Activated CD4-positive, alpha-beta T cell treated with anti-CD3 and anti-CD28 coated beads for 36 hours (primary cell): ENCODE measurements around the gene RGS7. TPM values are rescaled to one million over a fixed set of nuclear protein-coding genes. Genes with fewer than 3 reads are reported as not detected.
"Not testable (repeated sequence)": the region's sequence is repeated elsewhere in the genome, so short reads cannot be mapped to it uniquely, and the experiment has no call there.

Experiments
- ATAC-seq: fragments of 200-7000 bp; cut with Tn5 transposase; one replicate; pipeline ENCODE4 v1.10.0; 2021; ENCODE audit warnings: mild to moderate bottlenecking, moderate library complexity
- CTCF ChIA-PET: fragments of 350-600 bp; sonication (Branson Sonifier 250); formaldehyde crosslinking; loops from one replicate; lab custom pipeline; 2021; ENCODE audit warnings: antibody characterized with exemption; lab: Charles Lee
- POLR2A ChIA-PET: fragments of 350-600 bp; sonication (Branson Sonifier 250); formaldehyde crosslinking; loops from one replicate; lab custom pipeline; 2021; ENCODE audit warnings: antibody characterized with exemption, inconsistent platforms; lab: Charles Lee
- DNase-seq: peaks from one replicate; pipeline ENCODE4 v3.0.0-alpha.2; 2020
- H3K27ac Mint-ChIP-seq: one replicate; pipeline ENCODE4 v1.8.0; 2021; ENCODE audit warnings: mixed read lengths
- H3K27me3 Mint-ChIP-seq: one replicate; pipeline ENCODE4 v1.8.0; 2021; ENCODE audit warnings: mixed read lengths
- H3K36me3 Mint-ChIP-seq: one replicate; pipeline ENCODE4 v1.8.0; 2021; ENCODE audit warnings: low read depth, mixed read lengths
- H3K4me1 Mint-ChIP-seq: one replicate; pipeline ENCODE4 v1.8.0; 2021; ENCODE audit warnings: mixed read lengths
- H3K4me3 Mint-ChIP-seq: one replicate; pipeline ENCODE4 v1.8.0; 2021; ENCODE audit warnings: mild to moderate bottlenecking, moderate library complexity, mixed read lengths
- H3K9me3 Mint-ChIP-seq: one replicate; pipeline ENCODE4 v1.8.0; 2021; ENCODE audit warnings: low read depth, mixed read lengths
- intact Hi-C, 2 experiments: fragments of 100-400 bp; cut with DNase I in 1 of 2; cut with micrococcal nuclease in 1 of 2; formaldehyde crosslinking; loops; one replicate each; pipeline versions ENCODE4 v1.14.2 to v1.15.1; 2022 to 2024; cut with DNase I, micrococcal nuclease
- total RNA-seq, 2 experiments: library from RNA; stranded (reverse); gene quantifications; one replicate each; pipeline ENCODE4 v1.2.3, GENCODE V29; 2021

The RGS7 gene
- total RNA-seq, 2 experiments from 2014 or later = not detected

DNA sequence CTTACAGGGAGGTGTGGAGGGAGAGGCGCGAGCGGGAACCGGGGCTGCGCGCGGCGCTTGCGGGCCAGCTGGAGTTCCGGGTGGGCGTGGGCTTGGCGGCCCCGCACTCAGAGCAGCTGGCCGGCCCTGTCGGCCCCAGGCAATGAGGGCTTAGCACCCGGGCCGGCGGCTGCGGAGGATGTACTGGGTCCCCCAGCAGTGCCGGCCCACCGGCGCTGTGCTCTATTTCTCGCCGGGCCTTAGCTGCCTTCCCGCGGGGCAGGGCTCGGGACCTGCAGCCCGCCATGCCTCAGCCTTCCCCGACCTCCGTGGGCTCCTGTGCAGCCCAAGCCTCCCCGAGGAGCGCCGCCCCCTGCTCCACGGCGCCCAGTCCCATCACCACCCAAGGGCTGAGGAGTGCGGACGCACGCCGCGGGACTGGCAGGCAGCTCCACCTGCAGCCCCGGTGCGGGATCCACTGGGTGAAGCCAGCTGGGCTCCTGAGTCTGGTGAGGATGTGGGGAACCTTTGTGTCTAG is 594.5 kb downstream of the RGS7 start:
- H3K4me1 Mint-ChIP-seq, H3K27me3 Mint-ChIP-seq, DNase-seq, intact Hi-C loops, CTCF ChIA-PET, H3K36me3 Mint-ChIP-seq, H3K4me3 Mint-ChIP-seq, H3K9me3 Mint-ChIP-seq, POLR2A ChIA-PET, H3K27ac Mint-ChIP-seq, ATAC-seq: not testable (repeated sequence)

DNA sequence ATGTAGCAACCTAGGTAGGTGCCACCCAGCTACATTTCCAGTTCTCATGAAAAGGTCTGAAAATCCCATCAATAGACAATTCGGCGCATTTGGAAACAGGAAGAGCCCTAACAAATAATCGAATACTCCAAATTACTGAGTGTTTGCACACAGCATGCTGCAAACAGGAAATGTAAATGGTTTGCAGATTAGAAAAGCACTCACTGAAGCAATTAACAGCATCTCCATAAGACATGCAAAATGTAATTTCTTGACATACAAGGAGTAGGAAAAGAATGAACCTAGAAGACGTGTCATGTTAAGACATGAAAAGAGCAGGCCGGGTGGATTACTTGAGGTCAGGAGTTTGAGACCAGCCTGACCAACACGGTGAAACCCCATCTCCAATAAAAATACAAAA is 598.2 kb downstream of the RGS7 start:
- POLR2A ChIA-PET, intact Hi-C loops: not testable (repeated sequence)

GRCh38 chr1:240758296-240758695 is 598.7 kb downstream of the RGS7 start:
- no peak overlapping the region for H3K4me3 Mint-ChIP-seq
- no peak overlapping the region for H3K27ac Mint-ChIP-seq
- intact Hi-C loops = no loop called here
- DNase-seq = no peak
- no peak for ATAC-seq
- no peaks in the 10 kb centered on the region for H3K9me3 Mint-ChIP-seq
- CTCF ChIA-PET = no interaction called here
- H3K4me1 Mint-ChIP-seq = no peaks in the 10 kb centered on the region
- no peaks in the 10 kb centered on the region for H3K27me3 Mint-ChIP-seq
- POLR2A ChIA-PET = no interaction called here
- H3K36me3 Mint-ChIP-seq = no peaks in the 10 kb centered on the region

More for the DNA sequence above, 598.2 kb downstream of the RGS7 start:
- CTCF ChIA-PET, ATAC-seq, H3K9me3 Mint-ChIP-seq, H3K27me3 Mint-ChIP-seq, H3K4me1 Mint-ChIP-seq, H3K4me3 Mint-ChIP-seq, H3K27ac Mint-ChIP-seq, H3K36me3 Mint-ChIP-seq, DNase-seq: not testable (repeated sequence)

- no peaks in the 10 kb centered on the region for H3K27me3 Mint-ChIP-seq
- no peaks in the 10 kb centered on the region for H3K4me1 Mint-ChIP-seq
- H3K9me3 Mint-ChIP-seq = no peaks in the 10 kb centered on the region
- intact Hi-C loops = no loop called here
- POLR2A ChIA-PET = no interaction called here
- no peak overlapping the region for H3K27ac Mint-ChIP-seq
- no peak overlapping the region for H3K4me3 Mint-ChIP-seq
- CTCF ChIA-PET = no interaction called here
- DNase-seq = no peak
- ATAC-seq = no peak
- no peaks in the 10 kb centered on the region for H3K36me3 Mint-ChIP-seq
Measured at GRCh38 chr1:240747907-240748306, 609.1 kb downstream of the RGS7 start.

GRCh38 chr1:240743705-240744104 is 613.3 kb downstream of the RGS7 start:
- intact Hi-C loops = no loop called here
- H3K36me3 Mint-ChIP-seq = no peaks in the 10 kb centered on the region
- ChIA-PET POLR2A (no interaction called here), CTCF (interaction anchor here (0.9 kb wide), 1 partner anchor 12 kb away, joined by 3 read pairs; no protein-coding TSS in a partner anchor)
- no peak overlapping the region for H3K27ac Mint-ChIP-seq
- no peaks in the 10 kb centered on the region for H3K27me3 Mint-ChIP-seq
- no peak for ATAC-seq
- no peak overlapping the region for H3K4me3 Mint-ChIP-seq
- DNase-seq = no peak
- H3K4me1 Mint-ChIP-seq = no peaks in the 10 kb centered on the region
- H3K9me3 Mint-ChIP-seq = no peaks in the 10 kb centered on the region

- DNase-seq = no peak
- Mint-ChIP-seq H3K4me3 (no peak overlapping the region), H3K27me3 (no peaks in the 10 kb centered on the region), H3K9me3 (no peaks in the 10 kb centered on the region), H3K4me1 (no peaks in the 10 kb centered on the region), H3K27ac (no peak overlapping the region), H3K36me3 (no peaks in the 10 kb centered on the region)
- intact Hi-C loops = no loop called here
- ChIA-PET POLR2A (no interaction called here), CTCF (no interaction called here)
- no peak for ATAC-seq
Measured at GRCh38 chr1:240739754-240740153, 617.3 kb downstream of the RGS7 start.

DNA sequence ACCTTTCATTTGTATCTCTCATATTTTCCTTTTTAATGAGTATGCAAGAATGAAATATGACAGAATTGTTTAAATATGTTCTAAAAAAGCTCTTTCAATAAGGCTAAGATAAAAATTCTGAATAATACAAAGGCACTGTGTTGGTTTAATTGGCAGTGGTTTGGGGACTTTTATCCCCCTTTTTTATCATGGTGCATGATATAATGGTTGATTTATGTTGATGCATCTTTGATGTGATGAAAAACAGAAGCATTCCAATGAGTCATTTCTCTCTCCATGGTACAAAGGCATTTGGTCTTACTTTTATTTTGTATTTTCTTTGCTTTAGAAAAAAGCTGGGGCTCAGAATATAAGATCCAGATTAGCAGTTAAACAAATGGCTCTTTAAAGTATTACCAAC is 617.9 kb downstream of the RGS7 start:
- DNase-seq (no peak), ATAC-seq (no peak)
- Mint-ChIP-seq H3K4me3 (no peak overlapping the region), H3K4me1 (no peaks in the 10 kb centered on the region), H3K27ac (no peak overlapping the region), H3K27me3 (no peaks in the 10 kb centered on the region), H3K9me3 (no peaks in the 10 kb centered on the region), H3K36me3 (no peaks in the 10 kb centered on the region)
- intact Hi-C loops = no loop called here
- POLR2A ChIA-PET = no interaction called here
- CTCF ChIA-PET = no interaction called here

GRCh38 chr1:240737766-240738265 is 619.2 kb downstream of the RGS7 start:
- intact Hi-C loops = no loop called here
- CTCF ChIA-PET = no interaction called here
- no peak for ATAC-seq
- Mint-ChIP-seq H3K27me3 (no peaks in the 10 kb centered on the region), H3K27ac (no peak overlapping the region), H3K9me3 (no peaks in the 10 kb centered on the region), H3K4me3 (no peak overlapping the region), H3K36me3 (no peaks in the 10 kb centered on the region), H3K4me1 (no peaks in the 10 kb centered on the region)
- DNase-seq = no peak
- POLR2A ChIA-PET = no interaction called here

DNA sequence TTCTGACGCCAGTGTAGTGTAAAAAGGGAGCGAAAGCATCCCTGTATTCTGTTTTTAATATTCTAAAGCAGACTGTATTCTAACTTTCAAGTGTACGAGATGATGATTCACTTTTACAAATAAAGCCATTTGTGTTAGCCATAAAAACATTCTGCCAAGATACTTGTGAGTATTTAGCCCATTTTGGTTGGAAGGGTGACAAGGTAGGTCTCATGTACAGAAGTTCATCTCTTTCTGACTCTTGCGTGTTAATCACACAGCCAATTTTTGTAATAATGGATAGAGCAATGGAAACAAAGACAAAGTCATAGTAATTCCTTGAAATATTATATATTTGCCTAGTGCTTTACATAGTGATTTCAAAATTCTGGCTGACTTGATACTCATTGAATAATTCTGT is 619.7 kb downstream of the RGS7 start:
- Mint-ChIP-seq H3K27ac (no peak overlapping the region), H3K4me1 (no peaks in the 10 kb centered on the region), H3K27me3 (peaks cover under 1% of the 10 kb centered on the region), H3K36me3 (no peaks in the 10 kb centered on the region), H3K9me3 (no peaks in the 10 kb centered on the region), H3K4me3 (no peak overlapping the region)
- ChIA-PET POLR2A (no interaction called here), CTCF (interaction anchor here (0.8 kb wide), 1 partner anchor 15 kb away, joined by 3 read pairs; no protein-coding TSS in a partner anchor)
- intact Hi-C loops = no loop called here
- DNase-seq = no peak
- ATAC-seq = no peak

DNA sequence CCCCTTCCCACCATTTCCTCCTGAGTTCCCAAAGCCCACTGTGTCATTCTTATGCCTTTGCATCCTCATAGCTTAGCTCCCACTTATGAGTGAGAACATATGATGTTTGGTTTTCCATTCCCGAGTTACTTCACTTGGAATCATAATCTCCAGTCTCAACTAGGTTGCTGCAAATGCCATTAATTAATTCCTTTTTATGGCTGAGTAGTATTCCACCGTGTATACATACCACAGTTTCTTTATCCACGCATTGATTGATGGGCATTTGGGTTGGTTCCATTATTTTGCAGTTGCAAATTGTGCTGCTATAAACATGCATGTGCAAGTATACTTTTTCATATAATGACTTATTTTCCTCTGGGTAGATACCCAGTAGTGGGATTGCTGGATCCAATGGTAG is 622.3 kb downstream of the RGS7 start:
- DNase-seq, H3K4me3 Mint-ChIP-seq, H3K4me1 Mint-ChIP-seq, POLR2A ChIA-PET, H3K27ac Mint-ChIP-seq, H3K9me3 Mint-ChIP-seq, CTCF ChIA-PET, H3K36me3 Mint-ChIP-seq, ATAC-seq, H3K27me3 Mint-ChIP-seq: not testable (repeated sequence)
- intact Hi-C loops = loop anchor here in 1 of 2 experiments (5.0 kb wide), 1 partner anchor 1263 kb away; the partner anchor contains the start of gene MAP1LC3C

GRCh38 chr1:240734001-240734400 is 623.0 kb downstream of the RGS7 start:
- Mint-ChIP-seq H3K9me3 (no peaks in the 10 kb centered on the region), H3K27me3 (peaks cover 3% of the 10 kb centered on the region), H3K4me1 (no peaks in the 10 kb centered on the region), H3K27ac (no peak overlapping the region), H3K36me3 (no peaks in the 10 kb centered on the region), H3K4me3 (no peak overlapping the region)
- intact Hi-C loops = loop anchor here in 1 of 2 experiments (5.0 kb wide), 1 partner anchor 1263 kb away; the partner anchor contains the start of gene MAP1LC3C
- DNase-seq (no peak), ATAC-seq (no peak)
- CTCF ChIA-PET = interaction anchor here (0.8 kb wide), 1 partner anchor 13 kb away, joined by 3 read pairs; no protein-coding TSS in a partner anchor
- POLR2A ChIA-PET = no interaction called here

- POLR2A ChIA-PET = interaction anchor here (0.5 kb wide), 1 partner anchor 468 kb away, joined by 4 read pairs; no protein-coding TSS in a partner anchor
- no peak overlapping the region for H3K27ac Mint-ChIP-seq
- peaks cover 3% of the 10 kb centered on the region for H3K27me3 Mint-ChIP-seq
- CTCF ChIA-PET = interaction anchor here (0.6 to 1.7 kb wide), 6 partner anchors 11 to 810 kb away, joined by 3 to 4 read pairs (median 3); no protein-coding TSS in a partner anchor
- intact Hi-C loops = loop anchor here in 1 of 2 experiments (2.0 to 5.0 kb wide), 3 partner anchors 214 to 1265 kb away; partner anchors contain the start of gene MAP1LC3C
- H3K4me1 Mint-ChIP-seq = no peaks in the 10 kb centered on the region
- H3K9me3 Mint-ChIP-seq = no peaks in the 10 kb centered on the region
- ATAC-seq (peak; percentile 69), DNase-seq (no peak)
- H3K36me3 Mint-ChIP-seq = no peaks in the 10 kb centered on the region
- no peak overlapping the region for H3K4me3 Mint-ChIP-seq
Measured at GRCh38 chr1:240732390-240732789, 624.6 kb downstream of the RGS7 start.
